Naive thymus-derived CD8-positive, alpha-beta T cell (primary cell): Measurements from ENCODE around the gene GNPTG. TPM values are rescaled to one million over a fixed set of nuclear protein-coding genes. Genes with fewer than 3 reads are reported as not detected.
A peak's percentile ranks its signal among the peaks of the same experiment; 100 is the strongest.

Experiments used
- ATAC-seq, 2 donors: fragments of 150-1000 bp; cut with Tn5 transposase in 1 of 2; sonication (Bioruptor Pico), chemical (Tn5 transposase) in 1 of 2; 1 replicate in 1 of 2; 2 replicates in 1 of 2; pipeline ENCODE4 v1.10.0; 2021; ENCODE audit warnings: mild to moderate bottlenecking in 2 of 2, moderate library complexity in 2 of 2
- POLR2A ChIA-PET: fragments of 350-600 bp; sonication (Branson Sonifier 250); formaldehyde crosslinking; loops from one replicate; lab custom pipeline; 2021; ENCODE audit warnings: antibody characterized with exemption; lab: Charles Lee
- DNase-seq, 10 donors: peaks; one replicate each; pipeline versions ENCODE4 v3.0.0 to v3.0.0-alpha.2; 2020 to 2022
- H3K27ac Mint-ChIP-seq, 10 donors: one replicate each; pipeline ENCODE4 v1.8.0; 2020 to 2022; ENCODE audit warnings: mild to moderate bottlenecking in 10 of 10, mixed read lengths in 10 of 10, moderate library complexity in 4 of 10, inconsistent platforms in 1 of 10
- H3K27me3 Mint-ChIP-seq, 5 donors: one replicate each; pipeline ENCODE4 v1.8.0; 2021 to 2022; ENCODE audit warnings: mixed read lengths in 5 of 5
- H3K36me3 Mint-ChIP-seq, 3 donors: one replicate each; pipeline ENCODE4 v1.8.0; 2020 to 2022; ENCODE audit warnings: mixed read lengths in 3 of 3, mild to moderate bottlenecking in 2 of 3, inconsistent platforms in 1 of 3
- H3K4me1 Mint-ChIP-seq, 4 donors: one replicate each; pipeline ENCODE4 v1.8.0; 2021 to 2022; ENCODE audit warnings: mixed read lengths in 4 of 4
- H3K4me3 Mint-ChIP-seq, 10 donors: one replicate each; pipeline ENCODE4 v1.8.0; 2020 to 2022; ENCODE audit warnings: mild to moderate bottlenecking in 10 of 10, mixed read lengths in 10 of 10, moderate library complexity in 6 of 10, inconsistent platforms in 1 of 10
- H3K9me3 Mint-ChIP-seq, 9 donors: one replicate each; pipeline ENCODE4 v1.8.0; 2020 to 2022; ENCODE audit warnings: mixed read lengths in 9 of 9, mild to moderate bottlenecking in 3 of 9, inconsistent platforms in 1 of 9, moderate library complexity in 1 of 9
- polyA plus RNA-seq, 3 donors: library from polyadenylated mRNA; unstranded; fragments of 300-500 nt; fragmentation: Illumina TruSeq; gene quantifications; one replicate each; pipeline ENCODE4 v1.2.3, GENCODE V29; 2021
- total RNA-seq, 8 experiments: library from RNA in 2 of 8; stranded (reverse) in 2 of 8; gene quantifications; one replicate each; pipeline ENCODE4 v1.2.3 and lab custom pipeline; 2021 to 2026

GNPTG gene
- total and polyA plus RNA-seq, 5 experiments from 2014 or later, result 44.4 to 65.2 (median 56.9) TPM

- H3K4me3 Mint-ChIP-seq, result peak overlapping the region in 9 of 10 donors; percentile 24 to 79 (median 60)
- H3K27ac Mint-ChIP-seq, result peak overlapping the region in 3 of 10 donors; percentile 60 to 63 (median 61)
- H3K4me1 Mint-ChIP-seq, result peaks cover 8 to 24% (median 21%) of the 10 kb centered on the region in 4 donors
- H3K9me3 Mint-ChIP-seq, result no peaks in the 10 kb centered on the region
- H3K27me3 Mint-ChIP-seq, result peaks cover 0 to 27% (median 10%) of the 10 kb centered on the region in 5 donors
- POLR2A ChIA-PET, result interaction anchor here (0.6 to 3.0 kb wide), 3 partner anchors 11 to 53 kb away, joined by 3 to 12 read pairs (median 5); no protein-coding TSS in a partner anchor
- DNase-seq (no peak), ATAC-seq (no peak)
- peaks cover 0 to 3% (median 0%) of the 10 kb centered on the region in 3 donors for H3K36me3 Mint-ChIP-seq
These were observed 20.6 kb upstream of the GNPTG start for GRCh38 chr16:1330931-1331711.

GRCh38 chr16:1331712-1332617 is 19.8 kb upstream of the GNPTG start:
- ATAC-seq (peak; percentile 30 to 51), DNase-seq (peak in 6 of 10 donors; percentile 28 to 76 (median 45))
- Mint-ChIP-seq H3K4me3 (peak overlapping the region; percentile 60 to 81 (median 78)), H3K9me3 (no peaks in the 10 kb centered on the region), H3K36me3 (no peaks in the 10 kb centered on the region), H3K27ac (peak overlapping the region in 6 of 10 donors; percentile 20 to 74 (median 60)), H3K27me3 (peaks cover 0 to 27% (median 10%) of the 10 kb centered on the region in 5 donors), H3K4me1 (peaks cover 8 to 25% (median 22%) of the 10 kb centered on the region in 4 donors)
- POLR2A ChIA-PET, result interaction anchor here (0.6 to 3.0 kb wide), 5 partner anchors 10 to 36 kb away, joined by 3 to 12 read pairs (median 3); partner anchors contain the start of gene UBE2I

DNA sequence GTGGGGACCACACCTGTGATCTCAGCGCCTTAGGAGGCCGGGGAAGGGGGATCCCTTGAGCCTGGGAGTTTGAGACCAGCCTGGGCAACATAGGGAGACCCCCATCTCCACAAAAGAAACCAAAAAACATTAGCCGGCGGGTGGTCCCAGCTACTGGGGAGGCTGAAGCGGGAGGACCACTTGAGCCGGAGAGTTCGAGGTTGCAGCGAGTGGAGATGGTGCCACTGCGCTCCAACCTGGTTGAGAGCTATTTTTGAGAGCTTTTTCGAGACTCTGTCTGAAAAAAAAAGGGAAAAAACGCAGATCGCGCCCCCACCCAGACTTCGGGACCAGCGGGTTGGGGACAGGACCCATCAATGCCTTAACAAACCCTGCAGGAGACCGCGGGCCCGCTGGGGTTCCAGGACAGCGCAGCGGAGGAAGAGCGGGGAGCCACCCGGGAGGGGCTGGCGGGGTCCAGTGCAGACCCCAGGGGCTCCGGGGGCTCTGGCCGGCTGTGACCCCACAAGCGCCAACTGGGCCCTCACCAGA is 19.0 kb upstream of the GNPTG start:
- ATAC-seq, result peak in 1 of 2 donors; percentile 9
- peak in 1 of 10 donors; percentile 19 for DNase-seq

GRCh38 chr16:1333149-1333812 is 18.4 kb upstream of the GNPTG start, which contains the start of gene BAIAP3:
BAIAP3 (plus strand) TSS chr16:1333645; CDS start chr16:1338550, 4,905 bp downstream.
- peaks cover 0 to 27% (median 10%) of the 10 kb centered on the region in 5 donors for H3K27me3 Mint-ChIP-seq
- H3K9me3 Mint-ChIP-seq, result no peaks in the 10 kb centered on the region
- H3K27ac Mint-ChIP-seq, result peak within 1 kb of the TSS in 2 of 10 donors; percentile 50 to 69
- peak within 1 kb of the TSS; percentile 60 to 81 (median 78) for H3K4me3 Mint-ChIP-seq
- POLR2A ChIA-PET, result interaction anchor here (1.5 to 3.0 kb wide), 2 partner anchors 9 to 24 kb away, joined by 9 to 12 read pairs; partner anchors contain the start of gene UBE2I
- DNase-seq, result peak in 7 of 10 donors; percentile 26 to 74 (median 43)
- no peaks in the 10 kb centered on the region for H3K36me3 Mint-ChIP-seq
- peaks cover 8 to 25% (median 22%) of the 10 kb centered on the region in 4 donors for H3K4me1 Mint-ChIP-seq
- ATAC-seq, result peak; percentile 64 to 71

More for the DNA sequence above, 19.0 kb upstream of the GNPTG start:
- Mint-ChIP-seq H3K27me3 (peaks cover 0 to 27% (median 10%) of the 10 kb centered on the region in 5 donors), H3K9me3 (no peaks in the 10 kb centered on the region), H3K4me3 (peak overlapping the region; percentile 60 to 81 (median 78)), H3K4me1 (peaks cover 8 to 25% (median 22%) of the 10 kb centered on the region in 4 donors), H3K36me3 (no peaks in the 10 kb centered on the region), H3K27ac (peak overlapping the region in 2 of 10 donors; percentile 50 to 69)
- POLR2A ChIA-PET, result interaction anchor here (1.0 to 3.0 kb wide), 3 partner anchors 9 to 37 kb away, joined by 3 to 12 read pairs (median 9); partner anchors contain the start of gene UBE2I

DNA sequence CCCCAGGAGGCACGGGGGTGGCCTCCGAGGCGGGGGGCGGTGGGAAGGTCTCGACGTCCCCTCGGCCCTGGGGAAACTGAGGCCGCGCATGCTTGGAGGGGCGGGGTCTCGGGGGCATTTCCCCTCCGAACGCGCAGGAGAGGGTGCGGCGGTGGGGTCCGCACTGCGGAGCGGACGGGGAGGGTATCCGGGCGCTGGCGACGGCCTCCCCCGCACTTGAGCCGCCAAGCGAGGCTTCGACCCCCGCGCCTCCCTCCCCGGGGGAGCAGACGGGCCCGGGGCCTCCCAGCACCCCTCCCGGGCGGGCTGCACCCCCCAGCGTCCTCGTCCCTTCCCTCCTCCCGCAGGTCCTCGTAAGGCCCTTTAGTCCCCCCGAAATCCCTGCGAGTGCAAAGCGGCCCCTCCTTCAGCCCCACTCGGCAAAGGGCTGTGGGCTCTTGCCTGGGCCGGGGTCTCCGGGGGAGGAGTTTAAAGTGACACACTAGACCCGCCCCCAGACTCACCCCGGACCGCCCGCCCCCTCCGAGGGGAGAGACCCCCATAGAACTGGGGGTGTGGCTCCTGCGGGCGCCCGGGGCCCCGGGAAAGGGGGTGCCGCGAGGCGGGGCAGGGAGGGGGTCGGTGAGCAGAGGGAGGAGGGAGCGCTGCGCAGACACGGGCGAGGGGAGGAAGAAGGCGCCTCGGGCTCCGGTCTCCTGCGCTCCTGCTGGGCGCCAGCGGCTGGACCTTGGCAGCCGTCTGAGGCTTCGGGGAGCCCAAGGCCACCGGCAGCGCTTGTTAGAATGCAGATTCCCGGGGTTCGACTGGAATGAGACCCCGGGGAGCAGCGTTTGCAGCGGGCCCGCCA is 17.7 kb upstream of the GNPTG start:
- ATAC-seq (no peak), DNase-seq (no peak)
- POLR2A ChIA-PET, result interaction anchor here (3.0 kb wide), 1 partner anchor 8 kb away, joined by 12 read pairs; no protein-coding TSS in a partner anchor
- H3K27me3 Mint-ChIP-seq, result peaks cover 0 to 27% (median 10%) of the 10 kb centered on the region in 5 donors
- H3K4me1 Mint-ChIP-seq, result peaks cover 8 to 25% (median 22%) of the 10 kb centered on the region in 4 donors
- no peaks in the 10 kb centered on the region for H3K36me3 Mint-ChIP-seq
- peak overlapping the region in 4 of 10 donors; percentile 13 to 69 (median 36) for H3K4me3 Mint-ChIP-seq
- H3K27ac Mint-ChIP-seq, result no peak overlapping the region
- H3K9me3 Mint-ChIP-seq, result no peaks in the 10 kb centered on the region

- peak overlapping the region in 3 of 10 donors; percentile 13 to 50 (median 48) for H3K4me3 Mint-ChIP-seq
- H3K36me3 Mint-ChIP-seq, result no peaks in the 10 kb centered on the region
- no peaks in the 10 kb centered on the region for H3K9me3 Mint-ChIP-seq
- ATAC-seq (no peak), DNase-seq (no peak)
- POLR2A ChIA-PET, result interaction anchor here (1.1 kb wide), 1 partner anchor 86 kb away, joined by 3 read pairs; no protein-coding TSS in a partner anchor
- H3K27ac Mint-ChIP-seq, result no peak overlapping the region
- peaks cover 8 to 25% (median 22%) of the 10 kb centered on the region in 4 donors for H3K4me1 Mint-ChIP-seq
- peaks cover 0 to 27% (median 10%) of the 10 kb centered on the region in 5 donors for H3K27me3 Mint-ChIP-seq
These were observed 17.0 kb upstream of the GNPTG start for GRCh38 chr16:1334739-1335138.

GRCh38 chr16:1335211-1335971 is 16.3 kb upstream of the GNPTG start:
- DNase-seq (no peak), ATAC-seq (no peak)
- no peaks in the 10 kb centered on the region for H3K9me3 Mint-ChIP-seq
- H3K36me3 Mint-ChIP-seq, result no peaks in the 10 kb centered on the region
- peak overlapping the region in 2 of 10 donors; percentile 2 to 48 for H3K4me3 Mint-ChIP-seq
- peaks cover 8 to 25% (median 22%) of the 10 kb centered on the region in 4 donors for H3K4me1 Mint-ChIP-seq
- peaks cover 0 to 27% (median 10%) of the 10 kb centered on the region in 5 donors for H3K27me3 Mint-ChIP-seq
- H3K27ac Mint-ChIP-seq, result no peak overlapping the region
- POLR2A ChIA-PET, result interaction anchor here (1.1 kb wide), 1 partner anchor 86 kb away, joined by 3 read pairs; no protein-coding TSS in a partner anchor

- no peak overlapping the region for H3K4me3 Mint-ChIP-seq
- no peak overlapping the region for H3K27ac Mint-ChIP-seq
- DNase-seq, result no peak
- H3K4me1 Mint-ChIP-seq, result peaks cover 10 to 25% (median 23%) of the 10 kb centered on the region in 4 donors
- peaks cover 0 to 27% (median 10%) of the 10 kb centered on the region in 5 donors for H3K27me3 Mint-ChIP-seq
- H3K36me3 Mint-ChIP-seq, result no peaks in the 10 kb centered on the region
- POLR2A ChIA-PET, result no interaction called here
- ATAC-seq, result no peak
- H3K9me3 Mint-ChIP-seq, result no peaks in the 10 kb centered on the region
These were observed 15.7 kb upstream of the GNPTG start for GRCh38 chr16:1335996-1336395.

GRCh38 chr16:1336619-1337018 is 15.1 kb upstream of the GNPTG start:
- POLR2A ChIA-PET, result no interaction called here
- Mint-ChIP-seq H3K27me3 (peaks cover 0 to 22% (median 10%) of the 10 kb centered on the region in 5 donors), H3K36me3 (no peaks in the 10 kb centered on the region), H3K4me1 (peaks cover 7 to 20% (median 17%) of the 10 kb centered on the region in 4 donors), H3K4me3 (no peak overlapping the region), H3K9me3 (no peaks in the 10 kb centered on the region), H3K27ac (no peak overlapping the region)
- no peak for ATAC-seq
- DNase-seq, result no peak

DNA sequence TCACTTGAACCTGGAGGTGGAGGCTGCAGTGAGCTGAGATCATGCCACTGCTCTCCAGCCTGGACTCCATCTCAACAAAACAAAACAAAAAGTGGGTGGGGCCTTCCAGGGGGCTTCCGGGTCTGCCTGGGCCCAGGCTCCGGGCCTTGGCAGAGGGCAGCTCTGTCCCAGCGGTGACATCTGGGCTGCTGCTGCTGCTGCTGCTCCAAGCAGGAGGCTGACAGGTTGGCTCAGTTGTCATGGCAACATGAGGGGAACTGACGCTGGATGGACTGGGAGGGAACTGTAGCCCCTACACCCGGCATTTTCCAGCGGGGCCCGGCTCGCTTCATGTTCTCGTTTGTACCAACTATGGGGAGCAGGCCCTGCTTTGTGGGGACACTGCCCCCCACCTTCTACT is 14.2 kb upstream of the GNPTG start:
- Mint-ChIP-seq H3K27me3 (peaks cover 0 to 15% (median 4%) of the 10 kb centered on the region in 5 donors), H3K4me3 (no peak overlapping the region), H3K9me3 (no peaks in the 10 kb centered on the region)

More for the DNA sequence above, 14.2 kb upstream of the GNPTG start:
- Mint-ChIP-seq H3K27ac (no peak overlapping the region), H3K4me1 (peaks cover 4 to 16% (median 16%) of the 10 kb centered on the region in 4 donors), H3K36me3 (no peaks in the 10 kb centered on the region)
- ATAC-seq (no peak), DNase-seq (no peak)
- POLR2A ChIA-PET, result interaction anchor here (1.8 kb wide), 1 partner anchor 28 kb away, joined by 5 read pairs; the partner anchor contains the start of gene UBE2I
